ENCODE data around the gene ERLIN1. TPM values are rescaled to one million over a fixed set of nuclear protein-coding genes. Genes with fewer than 3 reads are reported as not detected.

The ERLIN1 gene
- total RNA-seq, 2 donors from 2014 or later: 12.1 to 19.1 TPM

- Mint-ChIP-seq H3K9me3 (no peaks in the 10 kb centered on the region), H3K27ac (peak overlapping the region; percentile 44), H3K4me3 (no peak overlapping the region), H3K27me3 (no peaks in the 10 kb centered on the region), H3K4me1 (peaks cover 33% of the 10 kb centered on the region), H3K36me3 (ENCODE audit: low read depth) (peaks cover 97% of the 10 kb centered on the region)
- ATAC-seq (replicated peaks): no peak
These were observed 28.7 kb downstream of the ERLIN1 start for GRCh38 chr10:100157156-100157555.

DNA sequence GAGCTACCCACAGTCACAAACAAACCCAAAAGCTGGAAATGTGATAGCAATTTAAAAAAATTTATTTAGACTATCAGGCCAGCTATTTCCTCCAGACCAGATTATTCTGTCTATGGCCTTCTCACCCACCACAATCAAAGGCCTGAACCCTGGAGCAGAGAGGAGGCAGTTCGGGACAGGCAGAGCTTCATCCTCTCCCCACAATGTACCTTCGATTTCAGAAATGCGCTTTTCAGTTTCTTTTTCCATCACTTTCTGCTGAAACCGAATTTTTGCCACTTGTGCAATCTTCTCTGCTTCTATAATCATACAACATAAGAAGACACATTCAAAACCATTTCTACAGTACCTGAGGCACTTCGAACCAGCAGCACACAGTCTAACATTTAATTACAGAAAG, 29.9 kb downstream of the ERLIN1 start:
- Mint-ChIP-seq H3K36me3 (ENCODE audit: low read depth) (peaks cover 96% of the 10 kb centered on the region), H3K27me3 (no peaks in the 10 kb centered on the region), H3K9me3 (no peaks in the 10 kb centered on the region), H3K4me3 (peak overlapping the region; percentile 2), H3K27ac (peak overlapping the region; percentile 44), H3K4me1 (peaks cover 33% of the 10 kb centered on the region)
- peak; percentile 45 for ATAC-seq (replicated peaks)

GRCh38 chr10:100154666-100155065, 31.2 kb downstream of the ERLIN1 start:
- H3K9me3 Mint-ChIP-seq: no peaks in the 10 kb centered on the region
- no peak for ATAC-seq (replicated peaks)
- peak overlapping the region; percentile 36 for H3K27ac Mint-ChIP-seq
- H3K27me3 Mint-ChIP-seq: no peaks in the 10 kb centered on the region
- H3K4me3 Mint-ChIP-seq: no peak overlapping the region
- peaks cover 33% of the 10 kb centered on the region for H3K4me1 Mint-ChIP-seq
- H3K36me3 Mint-ChIP-seq (ENCODE audit: low read depth): peaks cover 90% of the 10 kb centered on the region

DNA sequence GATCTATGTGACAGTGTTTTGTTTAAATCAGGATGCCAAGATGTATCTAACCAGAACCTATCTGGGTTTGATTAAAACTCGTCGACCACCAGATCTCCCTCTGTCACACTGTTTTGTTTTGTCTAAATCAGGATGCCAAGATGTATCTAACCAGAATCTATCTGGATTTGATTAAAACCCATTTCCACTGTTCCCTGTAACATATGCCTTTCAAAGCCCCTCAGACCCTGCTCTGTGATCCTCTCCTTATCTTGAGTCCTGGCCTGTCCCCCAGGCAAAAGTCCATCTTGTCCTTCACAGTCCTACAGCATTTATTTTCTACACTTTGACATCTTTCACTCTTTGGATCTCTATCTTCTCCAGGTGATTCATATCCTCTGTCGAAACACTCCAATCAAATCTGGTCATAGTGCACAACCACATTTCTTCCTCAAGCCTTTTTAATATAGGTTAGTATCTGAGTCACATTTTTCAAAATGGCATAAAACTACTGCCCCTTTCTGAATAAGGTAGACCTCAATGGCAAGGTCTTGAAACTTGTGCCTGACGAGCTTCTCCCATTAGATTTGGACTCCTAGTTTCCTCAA, 32.5 kb downstream of the ERLIN1 start:
- peak; percentile 12 for ATAC-seq (replicated peaks)
- no peaks in the 10 kb centered on the region for H3K9me3 Mint-ChIP-seq
- H3K27ac Mint-ChIP-seq: peak overlapping the region; percentile 85

DNA sequence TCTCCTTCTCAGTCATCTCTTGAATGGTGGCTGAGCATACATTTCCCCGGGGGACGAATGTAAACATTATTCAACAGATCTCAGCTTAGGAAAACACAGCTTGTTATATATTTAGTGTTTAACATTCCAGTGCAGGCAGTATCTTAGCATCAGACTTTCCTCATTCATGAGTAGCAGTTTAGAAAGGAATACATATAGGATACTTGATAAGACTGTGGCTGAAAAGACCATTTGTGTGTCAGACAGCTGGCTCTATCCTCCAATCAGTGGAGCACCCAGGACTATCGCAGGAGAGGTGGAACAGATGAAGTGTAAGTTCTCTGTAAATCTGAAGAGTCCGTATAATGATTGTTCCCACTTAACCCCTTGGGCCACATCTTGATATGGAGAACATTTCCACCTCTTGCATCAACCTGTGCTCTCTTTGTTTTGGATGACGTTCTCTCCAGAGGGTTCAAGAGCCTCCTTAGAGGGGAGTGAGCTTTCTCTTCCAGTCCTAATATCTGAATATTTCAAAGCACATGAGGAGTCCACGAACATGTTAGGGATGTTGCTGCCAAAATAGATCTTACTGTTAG, 34.0 kb downstream of the ERLIN1 start:
- ATAC-seq (replicated peaks): no peak
- H3K9me3 Mint-ChIP-seq: no peaks in the 10 kb centered on the region
- peaks cover 67% of the 10 kb centered on the region for H3K36me3 Mint-ChIP-seq (ENCODE audit: low read depth)
- H3K4me3 Mint-ChIP-seq: no peak overlapping the region
- H3K4me1 Mint-ChIP-seq: peaks cover 32% of the 10 kb centered on the region
- no peaks in the 10 kb centered on the region for H3K27me3 Mint-ChIP-seq
- H3K27ac Mint-ChIP-seq: peak overlapping the region; percentile 15

More for the DNA sequence above, 32.5 kb downstream of the ERLIN1 start:
- peak overlapping the region; percentile 8 for H3K4me3 Mint-ChIP-seq
- no peaks in the 10 kb centered on the region for H3K27me3 Mint-ChIP-seq
- peaks cover 83% of the 10 kb centered on the region for H3K36me3 Mint-ChIP-seq (ENCODE audit: low read depth)
- H3K4me1 Mint-ChIP-seq: peaks cover 39% of the 10 kb centered on the region

DNA sequence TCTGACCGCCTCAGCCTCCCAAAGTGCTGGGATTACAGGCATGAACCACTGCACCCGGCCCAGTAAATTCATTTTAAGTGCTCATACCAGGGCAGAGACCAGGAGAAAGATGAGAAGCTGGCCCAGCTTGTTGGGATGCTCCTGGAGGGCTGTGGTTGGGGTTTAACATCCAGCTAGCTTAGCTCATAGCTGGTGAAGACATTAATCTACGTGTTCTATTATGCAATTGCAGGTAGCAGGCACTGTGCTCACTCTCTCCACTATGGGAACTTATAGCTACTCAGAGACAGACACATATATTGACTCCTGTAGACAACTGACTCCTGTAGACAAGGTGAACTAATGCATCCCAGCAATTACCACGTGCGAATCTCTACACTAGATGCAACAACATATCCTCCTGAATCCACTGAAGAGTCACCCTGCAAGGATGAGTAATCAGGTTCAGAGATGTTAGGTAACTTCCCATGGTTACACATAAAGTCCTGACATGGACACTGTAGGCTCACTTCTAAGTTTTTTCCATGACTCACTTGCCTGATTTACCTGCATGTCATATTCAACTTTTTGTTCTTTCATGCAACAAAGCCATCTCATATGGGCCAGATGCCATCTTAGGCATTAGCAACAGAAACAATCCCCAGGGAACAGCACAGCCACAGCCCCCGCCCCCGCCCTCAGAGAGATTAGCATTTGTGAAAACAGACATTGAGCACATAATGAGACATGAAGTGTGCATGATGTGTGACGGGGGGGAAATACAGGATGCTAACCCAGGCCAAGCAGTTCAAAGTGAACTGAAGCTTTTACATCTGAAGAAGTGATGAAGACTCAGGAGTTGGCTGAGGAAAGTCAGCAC, 37.2 kb downstream of the ERLIN1 start:
- Mint-ChIP-seq H3K27me3 (peaks cover 4% of the 10 kb centered on the region), H3K36me3 (ENCODE audit: low read depth) (peaks cover 37% of the 10 kb centered on the region), H3K27ac (peak overlapping the region; percentile 86)

DNA sequence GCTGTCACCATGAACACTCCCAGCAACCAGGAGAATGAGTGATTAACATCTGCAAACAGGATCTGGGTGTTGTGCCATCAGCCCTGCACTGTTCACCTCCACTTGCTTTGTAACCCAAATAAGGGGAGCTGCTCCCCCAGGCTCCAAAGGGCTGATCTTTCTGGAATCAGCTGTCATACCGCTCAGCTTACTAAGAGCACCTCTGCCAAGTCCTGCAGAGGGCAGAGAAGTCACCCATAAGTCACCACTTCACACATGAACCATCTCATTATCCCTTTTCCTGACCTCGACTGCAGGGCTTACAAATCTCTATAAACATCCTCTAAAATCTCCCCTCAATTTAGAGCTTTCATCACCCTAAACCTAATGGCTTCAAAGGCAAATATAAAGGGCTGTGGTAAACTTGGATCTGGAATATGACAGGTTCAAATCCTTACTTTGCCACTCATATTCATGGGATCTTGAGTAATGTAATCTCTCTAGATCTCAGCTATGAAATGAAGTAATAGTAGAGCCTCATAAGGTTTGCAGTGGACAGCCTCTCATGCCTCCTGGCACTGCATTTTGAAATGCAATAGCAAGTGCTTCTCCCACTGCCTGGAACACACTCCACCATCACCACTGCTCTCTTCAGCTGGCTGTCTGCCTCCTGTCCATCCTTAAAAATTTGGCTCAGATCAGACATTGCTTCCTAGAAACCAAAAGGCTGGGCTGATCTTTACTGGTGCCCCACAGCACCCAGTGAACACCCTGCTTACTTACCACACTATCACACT, 38.8 kb downstream of the ERLIN1 start:
- no peak overlapping the region for H3K4me3 Mint-ChIP-seq
- peak overlapping the region; percentile 3 for H3K27ac Mint-ChIP-seq
- H3K9me3 Mint-ChIP-seq: no peaks in the 10 kb centered on the region
- peaks cover 4% of the 10 kb centered on the region for H3K27me3 Mint-ChIP-seq
- no peak for ATAC-seq (replicated peaks)
- H3K4me1 Mint-ChIP-seq: peaks cover 6% of the 10 kb centered on the region
- H3K36me3 Mint-ChIP-seq (ENCODE audit: low read depth): peaks cover 21% of the 10 kb centered on the region

More for the DNA sequence above, 37.2 kb downstream of the ERLIN1 start:
- Mint-ChIP-seq H3K4me3 (peak overlapping the region; percentile 52), H3K4me1 (peaks cover 12% of the 10 kb centered on the region), H3K9me3 (no peaks in the 10 kb centered on the region)
- peak; percentile 97 for ATAC-seq (replicated peaks)

- Mint-ChIP-seq H3K4me1 (peaks cover 6% of the 10 kb centered on the region), H3K9me3 (no peaks in the 10 kb centered on the region), H3K27ac (no peak overlapping the region), H3K27me3 (peaks cover 6% of the 10 kb centered on the region), H3K36me3 (ENCODE audit: low read depth) (peaks cover 15% of the 10 kb centered on the region), H3K4me3 (no peak overlapping the region)
- no peak for ATAC-seq (replicated peaks)
These were observed 39.4 kb downstream of the ERLIN1 start for GRCh38 chr10:100146398-100146797.

GRCh38 chr10:100143756-100144155, 42.1 kb downstream of the ERLIN1 start:
- Mint-ChIP-seq H3K4me3 (no peak overlapping the region), H3K27me3 (peaks cover 10% of the 10 kb centered on the region), H3K4me1 (peaks cover 1% of the 10 kb centered on the region), H3K27ac (no peak overlapping the region), H3K9me3 (no peaks in the 10 kb centered on the region), H3K36me3 (ENCODE audit: low read depth) (peaks cover under 1% of the 10 kb centered on the region)
- no peak for ATAC-seq (replicated peaks)

GRCh38 chr10:100141446-100142087, 44.3 kb downstream of the ERLIN1 start:
- Mint-ChIP-seq H3K4me3 (no peak overlapping the region), H3K9me3 (no peaks in the 10 kb centered on the region), H3K27ac (no peak overlapping the region), H3K4me1 (no peaks in the 10 kb centered on the region), H3K27me3 (peaks cover 10% of the 10 kb centered on the region), H3K36me3 (ENCODE audit: low read depth) (no peaks in the 10 kb centered on the region)
- no peak for ATAC-seq (replicated peaks)

DNA sequence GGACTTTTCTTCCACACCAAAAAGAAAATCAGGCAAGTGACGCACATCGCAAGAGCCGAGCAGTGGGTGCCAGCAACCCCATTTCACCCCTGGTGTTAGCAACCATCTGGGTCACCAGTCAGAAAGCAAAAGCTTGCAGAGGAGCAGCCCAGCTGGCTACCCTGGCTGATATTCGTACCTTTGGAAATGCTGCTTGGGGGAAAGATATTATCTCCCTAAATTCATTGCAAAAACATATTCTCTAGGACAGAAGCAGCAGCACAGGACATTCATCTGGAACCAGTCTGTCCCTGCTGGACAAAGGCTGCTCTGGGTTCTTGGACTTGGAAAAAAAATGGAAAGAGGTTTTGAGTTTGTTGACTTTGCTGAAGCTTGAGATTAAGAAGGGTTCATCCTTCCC, 45.8 kb downstream of the ERLIN1 start:
- Mint-ChIP-seq H3K27ac (no peak overlapping the region), H3K4me1 (no peaks in the 10 kb centered on the region), H3K27me3 (peaks cover 10% of the 10 kb centered on the region), H3K4me3 (no peak overlapping the region), H3K9me3 (no peaks in the 10 kb centered on the region), H3K36me3 (ENCODE audit: low read depth) (no peaks in the 10 kb centered on the region)
- ATAC-seq (replicated peaks): no peak

GRCh38 chr10:100138921-100139496, 46.8 kb downstream of the ERLIN1 start:
- Mint-ChIP-seq H3K27ac (no peak overlapping the region), H3K27me3 (peaks cover 10% of the 10 kb centered on the region), H3K36me3 (ENCODE audit: low read depth) (no peaks in the 10 kb centered on the region), H3K4me1 (no peaks in the 10 kb centered on the region), H3K9me3 (no peaks in the 10 kb centered on the region), H3K4me3 (no peak overlapping the region)
- no peak for ATAC-seq (replicated peaks)

DNA sequence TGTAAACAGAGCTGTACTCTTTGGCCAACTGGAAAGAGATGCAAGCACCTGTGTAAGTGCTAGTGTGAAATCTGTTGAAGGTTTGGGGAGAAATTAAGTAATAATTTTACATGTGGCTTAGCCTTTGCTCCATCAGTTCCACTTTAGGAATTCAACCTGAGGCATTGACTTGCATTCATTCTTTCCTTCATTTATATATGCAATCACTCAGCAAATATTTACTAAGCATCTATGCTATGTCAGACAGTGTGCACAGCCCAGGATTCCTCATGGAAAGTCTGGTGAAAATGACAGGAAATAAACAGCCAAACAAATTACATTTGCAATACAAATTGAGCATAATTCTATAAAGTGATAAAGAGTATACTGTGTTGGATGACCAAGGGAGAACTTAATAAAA, 50.3 kb downstream of the ERLIN1 start:
- Mint-ChIP-seq H3K9me3 (peaks cover 4% of the 10 kb centered on the region), H3K4me3 (no peak overlapping the region), H3K36me3 (ENCODE audit: low read depth) (no peaks in the 10 kb centered on the region), H3K4me1 (no peaks in the 10 kb centered on the region), H3K27ac (no peak overlapping the region), H3K27me3 (peaks cover 14% of the 10 kb centered on the region)
- ATAC-seq (replicated peaks): no peak

- Mint-ChIP-seq H3K4me3 (no peak overlapping the region), H3K9me3 (peaks cover 4% of the 10 kb centered on the region), H3K27me3 (peaks cover 15% of the 10 kb centered on the region), H3K36me3 (ENCODE audit: low read depth) (no peaks in the 10 kb centered on the region), H3K4me1 (no peaks in the 10 kb centered on the region), H3K27ac (no peak overlapping the region)
- peak; percentile 39 for ATAC-seq (replicated peaks)
These were observed 52.0 kb downstream of the ERLIN1 start for GRCh38 chr10:100133801-100134200.
